AG04450 (cell line): ENCODE results near the gene BNIP2. TPM values are rescaled to one million over a fixed set of nuclear protein-coding genes. Genes with fewer than 3 reads are reported as not detected.
"Not testable (repeated sequence)": the region's sequence is repeated elsewhere in the genome, so short reads cannot be mapped to it uniquely, and the experiment has no call there.

Experiments used
- CTCF ChIA-PET: fragments of 300-600, 350-600 bp; formaldehyde crosslinking; extraction: SDS; loops from one replicate; lab custom pipeline; 2022; ENCODE audit warnings: antibody characterized with exemption, inconsistent platforms; lab: Charles Lee
- POLR2A ChIA-PET: fragments of 350-600 bp; formaldehyde crosslinking; extraction: SDS; loops from one replicate; lab custom pipeline; 2021; ENCODE audit warnings: antibody characterized with exemption, inconsistent platforms; lab: Yijun Ruan, JAX
- DNase-seq: peaks from one replicate; pipeline ENCODE4 v3.0.0-alpha.2; 2011; ENCODE audit warnings: low read depth, low spot score
- H3K27ac ChIP-seq: one replicate; pipeline ENCODE4 v1.5.1; 2012; ENCODE audit warnings: low read depth, low read length, control low read depth
- H3K27me3 ChIP-seq: one replicate; pipeline ENCODE4 v1.6.0; 2012; ENCODE audit warnings: low read length; ENCODE audit not compliant: control insufficient read depth, insufficient read depth
- H3K4me3 ChIP-seq: 2 replicates; pipeline ENCODE4 v1.5.1; 2011; ENCODE audit warnings: mild to moderate bottlenecking, low read depth, low read length, control low read depth
- H3K9me3 ChIP-seq: 2 replicates; pipeline ENCODE4 v1.5.1; 2012; ENCODE audit warnings: low read length; ENCODE audit not compliant: control insufficient read depth, insufficient read depth
- CTCF ChIP-seq: IDR thresholded peaks from 2 replicates; pipeline ENCODE4 v1.5.1; 2011; ENCODE audit warnings: low read depth, low read length, control low read depth, inconsistent platforms
- polyA plus RNA-seq: library from polyadenylated mRNA; depleted of rRNA; stranded (reverse); fragments of >200 nt; gene quantifications from 2 replicates; pipeline ENCODE4 v1.2.3, GENCODE V29; 2011

The BNIP2 gene
- polyA plus RNA-seq, 1 experiment: 65.9 TPM

- no peak for TF ChIP-seq CTCF
- ChIA-PET CTCF (interaction anchor here (0.6 to 3.3 kb wide), 3 partner anchors 9 to 680 kb away, joined by 3 to 12 read pairs (median 5); no protein-coding TSS in a partner anchor), POLR2A (no interaction called here)
- H3K27ac ChIP-seq: no peak overlapping the region
- H3K27me3 ChIP-seq: no peaks in the 10 kb centered on the region
- no peak overlapping the region for H3K4me3 ChIP-seq
- no peaks in the 10 kb centered on the region for H3K9me3 ChIP-seq
- DNase-seq: no peak
Measured at GRCh38 chr15:59647085-59647484, 42.0 kb downstream of the BNIP2 start.

- CTCF ChIA-PET: interaction anchor here (0.7 to 3.3 kb wide), 2 partner anchors 113 to 117 kb away, joined by 3 to 12 read pairs; no protein-coding TSS in a partner anchor
- DNase-seq: no peak
- POLR2A ChIA-PET: interaction anchor here (0.6 to 1.3 kb wide), 2 partner anchors 11 to 15 kb away, joined by 4 to 5 read pairs; partner anchors contain the start of gene GTF2A2
Measured at GRCh38 chr15:59646277-59646676, 42.8 kb downstream of the BNIP2 start.

GRCh38 chr15:59645812-59646211 lies 43.3 kb downstream of the BNIP2 start:
- not testable (repeated sequence) for H3K27ac ChIP-seq, H3K9me3 ChIP-seq, H3K27me3 ChIP-seq, H3K4me3 ChIP-seq, DNase-seq
- ChIA-PET POLR2A (interaction anchor here (1.3 kb wide), 1 partner anchor 12 kb away, joined by 5 read pairs; the partner anchor contains the start of gene GTF2A2), CTCF (interaction anchor here (2.6 kb wide), 1 partner anchor 113 kb away, joined by 13 read pairs; no protein-coding TSS in a partner anchor)

More at GRCh38 chr15:59646277-59646676, 42.8 kb downstream of the BNIP2 start:
- Histone ChIP-seq H3K4me3 (no peak overlapping the region), H3K27me3 (no peaks in the 10 kb centered on the region), H3K27ac (no peak overlapping the region), H3K9me3 (no peaks in the 10 kb centered on the region)
- TF ChIP-seq CTCF: no peak

- CTCF ChIA-PET: interaction anchor here (1.0 to 2.6 kb wide), 3 partner anchors 12 to 116 kb away, joined by 3 to 13 read pairs (median 8); no protein-coding TSS in a partner anchor
- no peak for DNase-seq
- TF ChIP-seq CTCF: no peak
- no peak overlapping the region for H3K27ac ChIP-seq
- no peak overlapping the region for H3K4me3 ChIP-seq
- no peaks in the 10 kb centered on the region for H3K9me3 ChIP-seq
- POLR2A ChIA-PET: interaction anchor here (0.6 kb wide), 1 partner anchor 13 kb away, joined by 3 read pairs; the partner anchor contains the start of gene GTF2A2
- H3K27me3 ChIP-seq: no peaks in the 10 kb centered on the region
Measured at GRCh38 chr15:59644756-59645155, 44.4 kb downstream of the BNIP2 start.

- POLR2A ChIA-PET: no interaction called here
- Histone ChIP-seq H3K4me3 (no peak overlapping the region), H3K9me3 (no peaks in the 10 kb centered on the region), H3K27me3 (no peaks in the 10 kb centered on the region), H3K27ac (no peak overlapping the region)
- no peak for TF ChIP-seq CTCF
- CTCF ChIA-PET: interaction anchor here (0.9 to 4.8 kb wide), 5 partner anchors 9 to 113 kb away, joined by 4 to 26 read pairs (median 6); no protein-coding TSS in a partner anchor
- DNase-seq: no peak
Measured at GRCh38 chr15:59642351-59642750, 46.8 kb downstream of the BNIP2 start.

GRCh38 chr15:59637507-59637906 lies 51.6 kb downstream of the BNIP2 start:
- DNase-seq, H3K27ac ChIP-seq, H3K27me3 ChIP-seq, H3K9me3 ChIP-seq, POLR2A ChIA-PET, H3K4me3 ChIP-seq: not testable (repeated sequence)
- CTCF ChIA-PET: interaction anchor here (0.8 kb wide), 1 partner anchor 109 kb away, joined by 3 read pairs; no protein-coding TSS in a partner anchor
